WTC11 (cell line): Measurements from ENCODE around the gene DGCR2. TPM values are rescaled to one million over a fixed set of nuclear protein-coding genes. Genes with fewer than 3 reads are reported as not detected.

ENCODE experiments used
- ATAC-seq: fragments of 200-7000 bp; cut with Tn5 transposase; 2 replicates; pipeline ENCODE4 v1.10.0; 2021; ENCODE audit warnings: mild to moderate bottlenecking, moderate library complexity
- CTCF ChIA-PET: fragments of 300-600 bp; sonication (Branson Sonifier 250); formaldehyde crosslinking; loops from one replicate; lab custom pipeline; 2021; ENCODE audit warnings: antibody characterized with exemption; lab: Charles Lee
- POLR2A ChIA-PET: fragments of 350-600 bp; sonication (Branson Sonifier 250); formaldehyde crosslinking; loops from one replicate; lab custom pipeline; 2021; ENCODE audit warnings: antibody characterized with exemption; lab: Charles Lee
- DNase-seq: peaks from one replicate; pipeline ENCODE4 v3.0.0; 2021; ENCODE audit warnings: low spot score
- H3K27ac Mint-ChIP-seq: 2 replicates; pipeline ENCODE4 v1.8.0; 2021; ENCODE audit warnings: mixed read lengths
- H3K27me3 Mint-ChIP-seq: 2 replicates; pipeline ENCODE4 v1.8.0; 2021; ENCODE audit warnings: low read depth, mild to moderate bottlenecking, moderate library complexity, mixed read lengths
- H3K36me3 Mint-ChIP-seq: 2 replicates; pipeline ENCODE4 v1.8.0; 2021; ENCODE audit warnings: mixed read lengths
- H3K4me1 Mint-ChIP-seq: 2 replicates; pipeline ENCODE4 v1.8.0; 2022; ENCODE audit warnings: mixed read lengths
- H3K4me3 Mint-ChIP-seq: 2 replicates; pipeline ENCODE4 v1.8.0; 2021; ENCODE audit warnings: mild to moderate bottlenecking, moderate library complexity, mixed read lengths
- H3K9me3 Mint-ChIP-seq: 2 replicates; pipeline ENCODE4 v1.8.0; 2021; ENCODE audit warnings: mixed read lengths
- EMX1 ChIP-seq: fragments of 250-450 bp; sonication (Bioruptor Pico); IDR thresholded peaks from 2 replicates; pipeline ENCODE4 v1.8.0; 2021; ENCODE audit warnings: mild to moderate bottlenecking
- ESRRA ChIP-seq: sonication (generic); formaldehyde crosslinking; IDR thresholded peaks from 2 replicates; pipeline ENCODE4 v1.8.1; 2022; ENCODE audit warnings: mild to moderate bottlenecking, missing genetic modification reagents, borderline replicate concordance
- GABPB1 ChIP-seq: sonication (generic); formaldehyde crosslinking; IDR thresholded peaks from 2 replicates; pipeline ENCODE4 v1.8.1; 2023; ENCODE audit warnings: mild to moderate bottlenecking, missing genetic modification reagents
- HMGA2 ChIP-seq: fragments of 250-450 bp; sonication (Bioruptor Pico); IDR thresholded peaks from 2 replicates; pipeline ENCODE4 v1.4.0; 2021; ENCODE audit warnings: mild to moderate bottlenecking, moderate library complexity
- JAZF1 ChIP-seq: fragments of 250-450 bp; sonication (Bioruptor Pico); IDR thresholded peaks from 2 replicates; pipeline ENCODE4 v1.9.0; 2021; ENCODE audit warnings: moderate library complexity, mild to moderate bottlenecking, inconsistent platforms
- MXD4 ChIP-seq: fragments of 250-450 bp; sonication (Bioruptor Pico); IDR thresholded peaks from 2 replicates; pipeline ENCODE4 v1.8.0; 2021; ENCODE audit warnings: mild to moderate bottlenecking, moderate library complexity, borderline replicate concordance
- NR2C2 ChIP-seq: sonication (generic); formaldehyde crosslinking; IDR thresholded peaks from 2 replicates; pipeline ENCODE4 v1.8.0; 2022; ENCODE audit warnings: mild to moderate bottlenecking, missing genetic modification reagents
- OVOL2 ChIP-seq: fragments of 250-450 bp; sonication (Bioruptor Pico); IDR thresholded peaks from 2 replicates; pipeline ENCODE4 v1.9.0; 2021; ENCODE audit warnings: mild to moderate bottlenecking, borderline replicate concordance
- SOX15 ChIP-seq: fragments of 250-450 bp; sonication (Bioruptor Pico); IDR thresholded peaks from 2 replicates; pipeline ENCODE4 v1.9.0; 2021; ENCODE audit warnings: mild to moderate bottlenecking
- ZNF219 ChIP-seq: sonication (generic); formaldehyde crosslinking; IDR thresholded peaks from 2 replicates; pipeline ENCODE4 v1.8.0; 2023; ENCODE audit warnings: missing genetic modification reagents, mild to moderate bottlenecking, borderline replicate concordance
- total RNA-seq: library from RNA; stranded (reverse); gene quantifications from 3 replicates; pipeline ENCODE4 v1.2.3, GENCODE V29; 2021
- TF ChIP-seq, protein P1 (sequence below): sonication (generic); formaldehyde crosslinking; IDR thresholded peaks from 2 replicates; pipeline ENCODE4 v1.8.0; 2023; ENCODE audit warnings: mild to moderate bottlenecking, missing genetic modification reagents
- TF ChIP-seq, protein P2 (sequence below): sonication (generic); formaldehyde crosslinking; IDR thresholded peaks from 2 replicates; pipeline ENCODE4 v1.8.1; 2023; ENCODE audit warnings: mild to moderate bottlenecking, missing genetic modification reagents, borderline replicate concordance
- TF ChIP-seq, protein P3 (sequence below): fragments of 250-450 bp; sonication (Bioruptor Pico); conservative IDR thresholded peaks from 2 replicates; pipeline ENCODE4 v1.9.0; 2021; ENCODE audit warnings: mild to moderate bottlenecking
- TF ChIP-seq, protein P4 (sequence below): sonication (generic); formaldehyde crosslinking; IDR thresholded peaks from 2 replicates; pipeline ENCODE4 v1.8.0; 2022; ENCODE audit warnings: mild to moderate bottlenecking, missing genetic modification reagents

Gene DGCR2
- total RNA-seq, 1 experiment from 2014 or later: 64.2 TPM

DNA sequence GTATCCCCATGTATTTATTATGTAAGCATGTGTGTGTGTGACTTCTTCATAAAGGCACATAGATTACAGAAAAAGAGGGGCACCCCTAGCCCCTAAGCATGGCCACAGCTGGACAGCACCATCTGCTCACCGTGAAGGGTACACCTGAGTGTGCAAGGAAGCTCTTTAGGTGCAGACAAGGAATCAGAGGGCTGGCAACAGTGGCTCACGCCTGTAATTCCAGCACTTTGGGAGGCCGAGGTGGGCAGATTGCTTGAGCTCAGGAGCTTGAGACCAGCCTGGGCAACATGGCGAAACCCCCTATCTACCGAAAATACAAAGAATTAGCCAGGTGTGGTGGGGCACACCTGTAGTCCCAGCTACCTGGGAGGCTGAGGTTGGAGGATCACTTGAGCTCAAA, 56.3 kb downstream of the DGCR2 start:
- Mint-ChIP-seq H3K27ac (no peak overlapping the region), H3K9me3 (no peaks in the 10 kb centered on the region), H3K4me1 (no peaks in the 10 kb centered on the region), H3K36me3 (peaks cover 49% of the 10 kb centered on the region), H3K4me3 (no peak overlapping the region), H3K27me3 (no peaks in the 10 kb centered on the region)
- ChIA-PET POLR2A (no interaction called here), CTCF (interaction anchor here (0.6 kb wide), 1 partner anchor 22 kb away, joined by 4 read pairs; no protein-coding TSS in a partner anchor)
- TF ChIP-seq ZNF219 (CRISPR knock-in tag) (no peak), ESRRA (CRISPR knock-in tag) (no peak), EMX1 (CRISPR knock-in tag) (no peak), GABPB1 (CRISPR knock-in tag) (no peak), MXD4 (no peak)
- TF ChIP-seq, protein P1, sequence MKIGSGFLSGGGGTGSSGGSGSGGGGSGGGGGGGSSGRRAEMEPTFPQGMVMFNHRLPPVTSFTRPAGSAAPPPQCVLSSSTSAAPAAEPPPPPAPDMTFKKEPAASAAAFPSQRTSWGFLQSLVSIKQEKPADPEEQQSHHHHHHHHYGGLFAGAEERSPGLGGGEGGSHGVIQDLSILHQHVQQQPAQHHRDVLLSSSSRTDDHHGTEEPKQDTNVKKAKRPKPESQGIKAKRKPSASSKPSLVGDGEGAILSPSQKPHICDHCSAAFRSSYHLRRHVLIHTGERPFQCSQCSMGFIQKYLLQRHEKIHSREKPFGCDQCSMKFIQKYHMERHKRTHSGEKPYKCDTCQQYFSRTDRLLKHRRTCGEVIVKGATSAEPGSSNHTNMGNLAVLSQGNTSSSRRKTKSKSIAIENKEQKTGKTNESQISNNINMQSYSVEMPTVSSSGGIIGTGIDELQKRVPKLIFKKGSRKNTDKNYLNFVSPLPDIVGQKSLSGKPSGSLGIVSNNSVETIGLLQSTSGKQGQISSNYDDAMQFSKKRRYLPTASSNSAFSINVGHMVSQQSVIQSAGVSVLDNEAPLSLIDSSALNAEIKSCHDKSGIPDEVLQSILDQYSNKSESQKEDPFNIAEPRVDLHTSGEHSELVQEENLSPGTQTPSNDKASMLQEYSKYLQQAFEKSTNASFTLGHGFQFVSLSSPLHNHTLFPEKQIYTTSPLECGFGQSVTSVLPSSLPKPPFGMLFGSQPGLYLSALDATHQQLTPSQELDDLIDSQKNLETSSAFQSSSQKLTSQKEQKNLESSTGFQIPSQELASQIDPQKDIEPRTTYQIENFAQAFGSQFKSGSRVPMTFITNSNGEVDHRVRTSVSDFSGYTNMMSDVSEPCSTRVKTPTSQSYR (CRISPR knock-in tag): no peak
- TF ChIP-seq, protein P2, sequence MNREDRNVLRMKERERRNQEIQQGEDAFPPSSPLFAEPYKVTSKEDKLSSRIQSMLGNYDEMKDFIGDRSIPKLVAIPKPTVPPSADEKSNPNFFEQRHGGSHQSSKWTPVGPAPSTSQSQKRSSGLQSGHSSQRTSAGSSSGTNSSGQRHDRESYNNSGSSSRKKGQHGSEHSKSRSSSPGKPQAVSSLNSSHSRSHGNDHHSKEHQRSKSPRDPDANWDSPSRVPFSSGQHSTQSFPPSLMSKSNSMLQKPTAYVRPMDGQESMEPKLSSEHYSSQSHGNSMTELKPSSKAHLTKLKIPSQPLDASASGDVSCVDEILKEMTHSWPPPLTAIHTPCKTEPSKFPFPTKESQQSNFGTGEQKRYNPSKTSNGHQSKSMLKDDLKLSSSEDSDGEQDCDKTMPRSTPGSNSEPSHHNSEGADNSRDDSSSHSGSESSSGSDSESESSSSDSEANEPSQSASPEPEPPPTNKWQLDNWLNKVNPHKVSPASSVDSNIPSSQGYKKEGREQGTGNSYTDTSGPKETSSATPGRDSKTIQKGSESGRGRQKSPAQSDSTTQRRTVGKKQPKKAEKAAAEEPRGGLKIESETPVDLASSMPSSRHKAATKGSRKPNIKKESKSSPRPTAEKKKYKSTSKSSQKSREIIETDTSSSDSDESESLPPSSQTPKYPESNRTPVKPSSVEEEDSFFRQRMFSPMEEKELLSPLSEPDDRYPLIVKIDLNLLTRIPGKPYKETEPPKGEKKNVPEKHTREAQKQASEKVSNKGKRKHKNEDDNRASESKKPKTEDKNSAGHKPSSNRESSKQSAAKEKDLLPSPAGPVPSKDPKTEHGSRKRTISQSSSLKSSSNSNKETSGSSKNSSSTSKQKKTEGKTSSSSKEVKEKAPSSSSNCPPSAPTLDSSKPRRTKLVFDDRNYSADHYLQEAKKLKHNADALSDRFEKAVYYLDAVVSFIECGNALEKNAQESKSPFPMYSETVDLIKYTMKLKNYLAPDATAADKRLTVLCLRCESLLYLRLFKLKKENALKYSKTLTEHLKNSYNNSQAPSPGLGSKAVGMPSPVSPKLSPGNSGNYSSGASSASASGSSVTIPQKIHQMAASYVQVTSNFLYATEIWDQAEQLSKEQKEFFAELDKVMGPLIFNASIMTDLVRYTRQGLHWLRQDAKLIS: no peak
- no peak for ATAC-seq
- no peak for DNase-seq

DNA sequence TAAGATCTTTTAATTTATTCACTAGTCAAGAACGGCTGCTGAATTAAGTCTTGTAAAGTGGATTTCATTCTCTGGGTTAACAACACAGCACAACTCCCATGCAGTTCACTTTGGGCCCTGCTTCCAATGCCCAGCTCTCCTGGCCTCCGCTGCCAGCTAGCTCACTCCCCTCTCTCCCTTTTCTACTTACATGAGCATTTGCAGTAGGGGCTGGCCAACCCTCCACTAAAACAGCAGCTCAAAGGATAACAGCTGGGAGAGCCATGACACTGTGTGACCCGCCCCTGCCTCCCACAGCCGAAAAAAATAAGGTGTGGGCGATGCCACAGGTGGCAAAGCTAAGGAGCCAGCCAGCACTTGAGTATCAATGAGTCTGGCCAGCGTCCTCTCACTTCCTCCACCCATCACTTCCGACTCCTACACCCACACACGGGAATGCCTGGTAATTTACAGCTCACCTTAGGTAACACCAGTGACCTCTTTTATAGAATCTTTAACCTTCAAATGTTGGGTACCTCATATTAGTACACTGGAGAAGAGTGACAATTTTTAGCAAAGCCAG, 56.8 kb downstream of the DGCR2 start:
- ATAC-seq (no peak), DNase-seq (no peak)
- Mint-ChIP-seq H3K9me3 (no peaks in the 10 kb centered on the region), H3K27ac (no peak overlapping the region), H3K4me1 (no peaks in the 10 kb centered on the region), H3K36me3 (peaks cover 51% of the 10 kb centered on the region)
- POLR2A ChIA-PET: no interaction called here
- TF ChIP-seq, protein P3, sequence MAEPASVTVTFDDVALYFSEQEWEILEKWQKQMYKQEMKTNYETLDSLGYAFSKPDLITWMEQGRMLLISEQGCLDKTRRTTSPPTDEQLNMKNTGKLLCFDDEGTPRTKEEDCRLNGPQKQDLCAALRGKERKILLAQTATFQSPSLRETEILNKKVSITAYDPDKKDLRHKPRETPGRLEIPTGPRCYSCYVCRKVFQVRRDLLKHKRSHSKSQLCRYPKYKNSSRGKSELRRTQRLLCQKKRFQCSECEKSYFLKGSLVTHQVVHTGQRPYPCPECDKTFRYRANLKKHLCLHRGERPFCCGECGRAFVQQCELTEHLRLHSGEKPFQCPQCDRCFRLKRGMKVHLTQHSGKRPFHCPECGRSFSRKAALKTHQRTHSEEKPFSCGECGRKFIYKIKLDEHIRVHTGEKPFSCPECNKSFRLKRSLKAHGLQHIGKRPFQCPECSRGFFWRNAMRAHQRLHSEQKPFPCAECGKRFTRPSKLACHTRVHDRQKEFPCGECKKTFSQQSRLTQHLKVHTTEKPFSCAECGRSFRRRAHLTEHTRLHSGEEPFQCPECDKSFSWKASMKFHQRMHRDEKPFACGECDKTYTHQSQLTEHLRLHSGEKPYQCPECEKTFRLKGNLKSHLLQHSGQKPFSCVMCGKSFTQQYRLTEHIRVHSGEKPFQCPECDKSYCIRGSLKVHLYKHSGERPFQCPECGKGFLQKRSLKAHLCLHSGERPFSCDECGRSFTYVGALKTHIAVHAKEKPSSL (CRISPR knock-in tag): no peak
- TF ChIP-seq OVOL2 (CRISPR knock-in tag): no peak
- no peak for TF ChIP-seq SOX15
- no peak for TF ChIP-seq JAZF1 (CRISPR knock-in tag)
- TF ChIP-seq, protein P1 (CRISPR knock-in tag): no peak
- TF ChIP-seq, protein P4, sequence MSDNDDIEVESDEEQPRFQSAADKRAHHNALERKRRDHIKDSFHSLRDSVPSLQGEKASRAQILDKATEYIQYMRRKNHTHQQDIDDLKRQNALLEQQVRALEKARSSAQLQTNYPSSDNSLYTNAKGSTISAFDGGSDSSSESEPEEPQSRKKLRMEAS (CRISPR knock-in tag): no peak
- TF ChIP-seq HMGA2: no peak
- TF ChIP-seq NR2C2 (CRISPR knock-in tag): no peak
- TF ChIP-seq, all 79 proteins: peak for 0
- no peaks in the 10 kb centered on the region for H3K27me3 Mint-ChIP-seq
- CTCF ChIA-PET: interaction anchor here (0.6 kb wide), 1 partner anchor 22 kb away, joined by 4 read pairs; no protein-coding TSS in a partner anchor
- H3K4me3 Mint-ChIP-seq: no peak overlapping the region
